HS-5 (cell line): Measurements from ENCODE around the gene PHF5A.
A peak's percentile ranks its signal among the peaks of the same experiment; 100 is the strongest.

Experiments
- DNase-seq: peaks from one replicate; pipeline ENCODE4 v3.0.0-alpha.2; 2012; ENCODE audit warnings: low read depth

Gene PHF5A

GRCh38 chr22:41468381-41469217, at the start of gene PHF5A, which contains the start of gene ACO2:
Gene PHF5A, minus strand, starts transcription at chr22:41468692. Its CDS starts 39 bp downstream, at chr22:41468653.
Gene ACO2, plus strand, starts transcription at chr22:41469117. Its CDS starts 30 bp downstream, at chr22:41469147.
- DNase-seq: peak; percentile 98

GRCh38 chr22:41518048-41518347, 49.5 kb upstream of the PHF5A start:
- DNase-seq: no peak

DNA sequence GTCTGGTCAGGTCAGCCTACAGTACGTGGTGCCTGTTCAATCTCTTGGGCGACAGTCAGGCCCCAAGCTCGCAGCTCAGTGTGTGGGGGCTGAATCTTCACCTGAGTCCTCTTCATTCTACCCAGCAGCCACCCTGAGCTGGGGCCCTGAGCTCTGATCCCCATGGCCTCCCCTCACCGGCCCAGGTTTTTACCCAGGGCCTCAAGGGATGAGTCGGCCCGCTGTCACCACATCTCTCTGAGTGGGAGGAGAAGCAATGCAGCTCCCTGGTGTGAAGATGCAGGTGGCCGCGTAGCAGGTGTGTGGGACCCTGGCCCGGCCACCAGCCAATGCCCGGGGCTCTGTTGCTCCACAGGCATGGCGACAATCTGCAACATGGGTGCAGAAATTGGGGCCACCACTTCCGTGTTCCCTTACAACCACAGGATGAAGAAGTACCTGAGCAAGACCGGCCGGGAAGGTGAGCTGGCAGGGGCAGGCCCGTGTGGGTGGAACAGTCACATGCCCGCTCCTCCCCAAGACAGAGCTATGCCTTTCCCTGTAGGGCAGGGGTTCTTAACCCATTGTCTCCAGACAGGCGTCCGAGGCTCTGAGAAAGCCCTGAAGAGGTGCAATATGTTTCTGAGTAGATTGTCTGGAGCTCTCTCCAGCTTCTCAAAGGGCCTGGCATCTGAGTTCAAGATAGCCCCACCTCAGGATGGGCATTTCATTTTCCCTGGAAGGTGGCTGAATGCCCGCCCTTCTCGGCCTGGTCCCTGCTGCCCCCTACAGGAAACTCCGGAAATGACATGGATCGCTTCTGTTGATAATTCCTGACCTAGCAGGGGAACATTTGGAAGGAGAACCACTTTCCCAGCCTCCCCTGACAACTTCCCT, 48.9 kb upstream of the PHF5A start:
- DNase-seq: no peak

DNA sequence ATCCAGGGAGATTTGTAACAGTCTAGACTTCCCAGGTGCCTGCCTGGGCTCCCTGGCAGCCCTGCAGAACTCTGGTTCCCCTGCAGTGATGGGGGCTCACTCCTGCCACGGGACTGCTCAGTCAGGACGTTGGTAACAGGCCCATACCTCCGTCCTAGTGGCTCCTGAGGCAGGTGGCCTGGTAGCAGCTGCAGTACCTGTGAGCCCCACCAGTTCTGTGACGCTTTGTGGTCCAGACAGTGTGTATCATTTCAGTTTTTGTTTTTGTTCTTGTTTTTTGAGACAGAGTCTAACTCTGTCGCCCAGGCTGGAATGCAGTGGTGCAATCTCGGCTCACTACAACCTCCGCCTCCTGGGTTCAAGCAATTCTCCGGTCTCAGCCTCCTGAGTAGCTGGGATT, 48.0 kb upstream of the PHF5A start:
- DNase-seq: no peak

GRCh38 chr22:41513391-41513790, 44.9 kb upstream of the PHF5A start:
- DNase-seq: no peak

DNA sequence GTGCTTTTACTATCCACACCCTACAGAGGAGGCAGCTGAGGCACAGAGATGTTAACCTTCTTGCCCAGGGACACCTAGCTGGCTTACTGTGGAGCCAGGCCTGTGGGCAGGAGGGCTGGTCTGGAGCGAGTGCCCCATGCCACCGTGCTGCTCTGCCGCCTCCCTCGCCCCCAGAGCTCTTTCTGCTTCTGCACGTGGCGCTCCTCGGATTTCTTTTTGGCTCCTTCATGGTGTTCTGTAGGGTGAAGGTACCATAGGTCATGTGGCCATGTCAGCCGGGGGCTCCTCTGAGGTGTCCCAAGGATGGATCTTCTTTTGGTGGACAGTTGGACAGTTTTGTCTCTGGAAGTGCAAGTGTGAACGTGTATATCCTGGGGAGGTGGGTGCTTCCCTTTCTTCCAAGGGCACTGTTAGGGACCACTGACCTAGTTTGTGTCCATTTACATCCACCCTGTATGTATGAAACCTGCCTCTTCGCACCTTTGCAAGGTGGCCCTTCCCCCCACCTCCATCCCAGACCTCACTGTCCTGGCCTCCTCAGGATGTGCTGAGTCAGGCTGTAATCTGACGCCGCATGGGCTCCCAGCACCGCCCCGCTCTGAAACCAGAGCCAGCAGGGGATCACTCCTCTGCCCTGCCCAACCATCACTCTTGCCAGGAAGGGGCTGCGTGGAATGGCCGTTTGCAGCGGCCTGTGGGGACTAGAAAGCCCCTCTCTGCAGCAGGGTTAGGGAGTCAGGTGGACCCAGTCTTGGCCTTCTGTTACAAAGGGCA, 44.1 kb upstream of the PHF5A start:
- no peak for DNase-seq

DNA sequence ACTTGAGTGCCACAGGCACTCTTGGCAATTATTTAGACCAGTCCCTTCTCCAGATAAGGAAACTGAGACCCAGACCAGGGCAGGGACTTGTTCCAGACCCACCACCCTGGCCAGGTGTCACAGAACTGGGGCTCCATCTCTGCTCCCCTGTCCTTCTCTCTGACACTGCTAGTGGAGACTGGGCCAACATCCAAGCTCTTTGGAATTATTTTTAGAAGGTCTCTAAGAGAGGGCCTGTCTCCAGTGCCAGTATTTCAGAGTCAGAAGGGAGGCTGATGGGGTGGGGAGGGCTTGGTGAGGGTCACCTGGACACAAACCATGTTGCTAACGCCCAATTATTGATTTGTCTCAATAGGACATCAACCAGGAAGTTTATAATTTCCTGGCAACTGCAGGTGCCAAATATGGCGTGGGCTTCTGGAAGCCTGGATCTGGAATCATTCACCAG, 43.1 kb upstream of the PHF5A start:
- DNase-seq: no peak

- no peak for DNase-seq
Observed at GRCh38 chr22:41508770-41509170, 40.3 kb upstream of the PHF5A start.

DNA sequence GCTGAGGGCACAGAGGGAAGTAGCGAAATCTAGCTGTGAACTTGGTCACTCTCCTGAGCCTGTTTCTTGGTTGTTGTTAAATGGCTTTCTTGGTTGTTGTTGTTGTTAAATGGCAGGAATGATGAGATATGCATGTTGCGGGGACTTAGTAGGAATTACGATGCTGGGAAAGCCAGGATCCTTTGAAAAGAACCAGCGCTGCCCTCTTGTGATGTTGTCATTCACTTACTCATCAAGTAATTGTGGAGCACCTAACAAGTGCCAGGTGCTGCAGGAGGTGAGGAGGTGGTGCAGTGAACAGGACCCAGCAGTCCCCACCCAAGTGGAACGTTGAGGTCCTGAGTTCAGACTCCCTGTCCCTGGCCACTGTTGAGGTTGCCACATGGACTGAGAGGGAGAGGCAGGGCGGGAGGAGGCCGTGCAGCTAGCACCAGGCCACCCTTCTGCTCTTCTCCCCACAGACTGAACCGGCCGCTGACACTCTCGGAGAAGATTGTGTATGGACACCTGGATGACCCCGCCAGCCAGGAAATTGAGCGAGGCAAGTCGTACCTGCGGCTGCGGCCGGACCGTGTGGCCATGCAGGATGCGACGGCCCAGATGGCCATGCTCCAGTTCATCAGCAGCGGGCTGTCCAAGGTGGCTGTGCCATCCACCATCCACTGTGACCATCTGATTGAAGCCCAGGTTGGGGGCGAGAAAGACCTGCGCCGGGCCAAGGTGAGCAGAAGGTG, 39.0 kb upstream of the PHF5A start:
- DNase-seq: no peak

- no peak for DNase-seq
Observed at GRCh38 chr22:41505511-41506220, 37.2 kb upstream of the PHF5A start.

- DNase-seq: no peak
Observed at GRCh38 chr22:41504816-41505215, 36.3 kb upstream of the PHF5A start.

DNA sequence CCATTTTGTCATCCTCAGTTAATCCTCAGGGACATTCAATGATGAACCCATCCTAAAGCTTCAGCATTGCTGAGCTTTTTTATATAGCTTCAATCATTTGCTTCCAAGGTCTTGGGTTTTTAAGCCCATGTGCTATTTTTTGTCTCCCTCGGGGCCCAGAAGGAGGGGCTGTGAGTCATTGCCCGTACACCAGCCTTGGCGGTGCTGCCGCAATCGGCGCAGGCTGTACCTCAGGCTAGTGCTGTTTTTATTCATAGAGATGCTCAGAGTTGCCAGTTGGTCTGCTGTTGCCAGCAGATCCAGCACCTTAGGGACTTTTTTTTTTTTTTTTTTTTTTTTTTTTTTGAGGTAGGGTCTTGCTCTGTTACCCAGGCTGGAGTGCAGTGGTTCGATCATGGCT, 35.9 kb upstream of the PHF5A start:
- DNase-seq: no peak

DNA sequence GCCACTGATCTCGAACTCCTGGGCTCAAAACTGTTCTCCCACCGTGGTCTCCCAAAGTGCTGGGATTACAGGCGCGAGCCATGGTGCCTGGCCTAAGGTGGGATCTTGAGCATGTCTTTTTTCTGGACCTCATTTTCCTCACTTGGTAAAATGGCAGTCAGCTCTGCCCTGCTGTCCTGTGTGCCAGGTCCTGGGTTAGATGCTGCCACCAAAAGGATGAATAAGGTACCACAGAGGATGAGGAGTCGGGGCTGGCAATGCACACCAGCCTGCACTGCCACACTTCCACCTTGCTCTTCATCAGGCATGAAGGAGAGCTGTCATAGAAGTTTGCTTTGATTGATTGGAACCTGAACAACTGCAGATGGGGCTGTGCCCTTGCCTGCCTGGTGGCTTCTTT, 32.7 kb upstream of the PHF5A start:
- DNase-seq: no peak

DNA sequence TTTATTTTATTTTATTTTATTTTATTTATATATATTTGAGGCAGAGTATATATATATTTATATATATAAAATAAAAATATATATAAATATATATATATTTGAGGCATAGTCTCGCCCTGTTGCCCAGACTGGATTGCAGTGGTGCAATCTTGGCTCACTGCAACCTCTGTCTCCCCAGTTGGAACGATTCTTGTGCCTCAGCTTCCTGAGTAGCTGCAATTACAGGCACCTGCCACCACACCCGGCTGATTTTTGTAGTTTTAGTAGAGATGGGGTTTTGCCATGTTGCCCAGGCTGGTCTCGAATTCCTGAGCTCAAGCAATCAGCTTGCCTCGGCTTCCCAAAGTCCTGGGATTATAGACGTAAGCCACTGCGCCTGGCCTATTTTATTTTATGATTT, 31.8 kb upstream of the PHF5A start:
- no peak for DNase-seq

GRCh38 chr22:41499624-41500280, 31.3 kb upstream of the PHF5A start:
- DNase-seq: no peak

DNA sequence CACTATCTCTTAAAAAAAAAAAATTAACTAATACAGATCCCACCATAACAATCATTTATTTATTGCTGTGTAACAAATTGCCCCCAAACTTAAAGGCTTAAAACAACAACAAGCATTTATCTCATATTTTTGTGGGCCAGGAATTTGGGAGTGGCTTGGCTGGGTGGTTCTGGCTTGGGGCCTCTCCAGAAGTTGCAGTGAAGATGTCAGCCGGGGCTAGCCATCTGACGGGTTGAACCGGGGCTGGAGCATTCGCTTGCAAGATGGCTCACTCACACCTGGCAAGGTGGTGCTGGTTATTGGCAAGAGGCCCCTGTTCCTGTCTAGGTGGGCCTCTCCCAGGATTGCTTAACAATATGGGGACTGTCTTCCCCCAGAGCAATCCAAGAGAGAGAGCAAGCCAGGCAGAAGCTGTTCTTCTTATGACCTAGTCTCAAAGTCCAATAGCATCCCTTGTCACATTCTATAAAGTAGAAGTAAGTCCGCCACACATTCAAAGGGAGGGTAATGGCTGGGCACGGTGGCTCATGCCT, 29.9 kb upstream of the PHF5A start:
- no peak for DNase-seq

DNA sequence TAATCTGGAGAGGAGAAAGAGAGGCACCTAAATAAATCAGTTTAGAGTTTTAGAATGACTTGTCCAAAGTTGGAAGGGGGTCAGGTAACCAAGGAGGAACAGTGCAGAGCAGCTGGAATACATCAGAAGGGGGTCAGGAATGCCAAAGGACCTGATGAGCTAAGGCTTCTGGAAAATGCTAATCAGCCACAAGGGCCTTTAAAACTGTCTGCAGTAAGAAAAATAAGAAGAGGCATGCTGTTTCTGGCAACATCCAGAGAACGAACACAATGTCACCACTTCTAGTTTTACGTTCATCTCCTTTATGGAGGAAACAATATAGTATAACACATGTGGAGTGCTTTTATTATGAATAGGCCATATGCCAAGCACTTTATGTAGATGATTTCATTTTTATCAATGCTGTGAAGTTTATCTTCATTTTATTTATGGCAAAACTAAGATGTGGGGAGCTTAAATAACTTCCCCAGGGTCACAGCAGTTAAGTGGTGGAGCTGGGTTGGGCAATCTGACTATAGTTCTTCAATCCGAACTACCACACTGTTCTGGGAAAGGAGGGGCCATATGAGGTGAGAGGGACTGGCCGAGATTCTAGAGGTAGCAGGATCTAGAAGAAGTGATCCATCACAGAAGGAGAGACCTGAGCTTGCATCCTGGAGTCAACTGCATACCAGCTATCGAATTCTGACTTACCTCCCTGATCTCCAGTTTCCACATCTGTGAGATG, 23.0 kb upstream of the PHF5A start:
- DNase-seq: no peak

DNA sequence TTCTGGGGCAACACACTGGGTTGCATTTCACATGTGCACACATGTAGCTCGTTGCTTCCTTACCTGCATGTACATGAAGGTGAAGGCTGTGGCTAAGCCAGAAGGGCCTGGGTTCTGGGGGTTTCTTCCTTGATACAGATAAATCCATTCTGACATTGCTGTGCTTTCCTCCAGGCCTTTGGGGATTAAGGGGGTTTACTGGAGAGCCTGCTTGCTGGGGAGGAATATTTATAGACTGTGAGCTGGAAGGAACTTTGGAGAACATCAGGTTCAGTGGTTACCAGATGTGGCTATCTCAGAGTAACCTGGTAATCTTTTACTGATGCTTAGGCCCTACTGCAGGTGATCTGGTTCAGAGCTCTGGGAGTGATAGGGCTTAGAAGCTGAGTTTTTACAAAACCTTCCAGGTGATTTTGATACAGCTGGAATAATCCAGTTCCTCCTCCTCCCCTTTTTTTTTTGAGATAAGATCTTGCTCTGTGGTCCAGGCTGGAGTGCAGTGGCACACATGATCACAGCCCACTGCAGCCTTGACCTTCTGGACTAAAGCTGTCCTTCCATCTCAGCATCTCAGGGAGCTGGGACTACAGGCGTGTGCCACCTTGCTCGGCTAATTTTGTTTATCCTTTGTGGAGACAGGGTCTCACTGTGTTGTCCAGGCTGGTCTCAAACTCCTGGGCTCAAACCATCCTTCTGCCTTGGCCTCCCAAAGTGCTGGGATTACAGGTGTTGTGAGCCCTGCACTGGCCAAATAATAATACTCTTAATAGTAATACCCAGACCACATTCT, 20.3 kb upstream of the PHF5A start:
- no peak for DNase-seq

- no peak for DNase-seq
Observed at GRCh38 chr22:41488076-41488475, 19.6 kb upstream of the PHF5A start.
